ENCODE measurements around the gene EPB41L4B. TPM values are rescaled to one million over a fixed set of nuclear protein-coding genes. Genes with fewer than 3 reads are reported as not detected.

EPB41L4B gene
- total RNA-seq, 1 donor from 2014 or later = 9.9 TPM

DNA sequence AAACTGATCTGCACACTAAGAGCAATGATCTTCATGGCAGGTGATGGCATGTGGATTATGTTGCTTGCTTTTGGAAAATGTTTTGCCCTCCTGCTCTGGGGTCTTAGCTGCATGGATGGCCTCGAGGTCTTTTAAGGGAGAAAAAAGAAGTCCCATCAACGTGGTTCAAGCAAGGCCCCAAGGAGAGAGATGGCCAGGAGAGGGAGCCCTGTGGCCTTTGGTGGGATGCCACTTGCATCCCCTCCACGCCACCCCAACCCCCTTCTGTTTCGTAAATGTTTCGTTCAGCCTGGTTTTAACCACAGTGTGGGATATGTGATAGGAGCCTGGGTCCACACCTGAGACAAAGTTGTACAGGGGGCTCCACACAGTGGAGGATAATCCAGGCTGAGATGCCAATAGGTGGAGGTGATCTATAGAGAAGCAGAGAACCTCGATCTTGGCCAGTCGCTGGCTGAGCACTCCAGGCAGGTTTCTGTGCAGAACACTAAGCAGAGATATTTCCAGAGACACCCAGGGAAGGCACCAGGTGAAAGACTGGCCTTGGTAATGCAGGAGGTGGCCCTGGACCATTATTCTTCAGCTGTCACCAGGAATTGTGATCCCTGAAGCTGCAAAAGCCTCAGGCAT lies 128.0 kb downstream of the EPB41L4B start:
- DNase-seq = no peak
- intact Hi-C loops (cut with DNase I) = no loop called here

DNA sequence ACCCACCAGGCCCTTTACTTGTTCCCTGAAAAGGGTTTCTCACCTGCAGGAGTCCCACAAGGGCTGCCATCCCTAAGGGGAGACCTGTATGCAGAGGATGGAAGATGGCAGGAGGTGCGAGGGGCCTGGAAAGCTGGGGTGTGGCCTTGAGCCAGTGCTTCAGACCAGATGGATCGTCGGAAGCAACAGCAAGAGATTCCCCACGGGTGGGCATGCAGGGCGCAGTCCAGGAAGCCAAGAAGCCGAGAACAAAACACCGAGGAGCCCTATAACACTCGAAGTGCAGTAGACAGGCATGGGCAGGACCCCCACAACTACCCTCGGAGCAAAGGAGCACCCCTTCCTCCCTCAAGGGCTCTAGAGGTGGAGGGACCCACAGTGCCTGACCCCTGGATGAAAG lies 129.1 kb downstream of the EPB41L4B start:
- ATAC-seq (ENCODE audit: poor library complexity) = no peak
- intact Hi-C loops (cut with DNase I) = no loop called here
- no peak for DNase-seq

More for the DNA sequence above, 128.0 kb downstream of the EPB41L4B start:
- peak; percentile 62 for ATAC-seq (ENCODE audit: poor library complexity)

DNA sequence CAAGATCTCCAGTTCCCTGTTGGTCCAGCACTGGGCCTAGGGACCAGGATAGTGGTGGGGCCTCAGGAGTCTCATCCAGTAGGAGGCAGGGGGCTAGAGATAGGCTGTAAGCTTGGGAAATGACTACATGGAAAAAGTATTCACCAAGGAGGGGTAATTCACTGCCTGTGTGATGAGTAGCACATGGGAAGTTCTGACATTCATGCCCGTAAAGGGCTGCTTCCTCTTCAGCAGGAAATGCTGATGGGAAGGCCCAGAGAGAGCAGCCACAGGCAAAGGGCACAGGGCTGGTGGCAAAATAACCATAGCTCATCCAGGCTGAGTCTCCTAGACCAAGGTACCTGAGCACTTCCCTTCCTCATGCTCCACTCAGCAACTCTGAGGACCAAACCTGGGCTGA lies 130.7 kb downstream of the EPB41L4B start:
- no peak for ATAC-seq (ENCODE audit: poor library complexity)
- intact Hi-C loops (cut with DNase I) = no loop called here
- DNase-seq = no peak

DNA sequence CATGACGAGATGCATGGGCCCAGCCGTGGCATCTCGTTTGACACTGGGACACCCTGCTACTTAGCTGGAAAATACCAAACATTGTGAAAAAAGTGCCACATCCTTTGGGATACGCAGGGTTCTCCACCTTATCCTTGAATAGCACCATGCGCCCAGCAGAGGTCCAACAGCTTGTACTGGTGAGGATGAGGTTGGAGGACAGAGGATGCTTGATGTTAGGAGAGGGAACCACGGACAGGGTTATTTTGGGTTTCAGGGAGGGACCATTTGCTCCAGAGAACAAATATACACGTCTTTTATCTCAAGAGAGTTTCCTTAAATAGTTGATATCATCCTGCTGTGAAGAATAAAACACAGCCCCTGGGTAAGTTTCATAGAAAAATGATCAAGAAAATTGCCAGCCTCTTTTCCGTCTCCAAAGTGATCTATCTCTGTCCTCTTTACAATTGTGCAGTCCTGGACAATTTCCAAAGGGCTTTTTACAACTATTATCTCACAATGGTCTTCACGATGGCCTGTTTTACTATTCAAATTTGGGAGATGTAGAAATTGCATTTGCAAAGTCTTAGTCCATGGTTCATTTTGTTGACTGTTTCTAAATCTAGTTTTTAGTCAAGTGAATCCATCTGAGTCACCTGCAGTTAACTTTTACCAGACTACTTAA lies 133.9 kb downstream of the EPB41L4B start:
- DNase-seq = no peak
- intact Hi-C loops (cut with DNase I) = loop anchor here (10.0 kb wide), 1 partner anchor 138 kb away; the partner anchor contains the start of gene EPB41L4B
- no peak for ATAC-seq (ENCODE audit: poor library complexity)

GRCh38 chr9:109182940-109183798 lies 137.7 kb downstream of the EPB41L4B start:
- ATAC-seq (ENCODE audit: poor library complexity) = peak; percentile 63
- DNase-seq = no peak
- intact Hi-C loops (cut with DNase I) = loop anchor here (10.0 kb wide), 1 partner anchor 142 kb away; the partner anchor contains the start of gene EPB41L4B

DNA sequence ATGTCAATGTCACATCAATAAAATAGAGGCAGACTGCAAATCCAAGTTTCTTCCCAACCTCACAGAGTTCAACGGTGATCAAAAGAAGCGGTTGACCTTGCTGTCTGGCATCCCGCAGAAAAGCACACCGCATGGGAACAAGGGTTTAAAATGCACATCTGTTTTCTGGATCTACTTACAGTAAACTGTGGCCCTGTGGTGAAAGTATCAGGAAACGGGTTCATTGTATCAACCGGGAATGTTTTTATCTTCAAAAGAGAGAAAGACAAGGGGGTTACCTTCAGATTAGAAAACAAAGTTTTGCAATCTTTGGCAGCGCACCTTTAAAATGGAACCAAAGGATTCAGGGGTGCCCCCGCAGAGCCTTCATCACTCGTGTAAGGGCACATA lies 138.3 kb downstream of the EPB41L4B start:
- ATAC-seq (ENCODE audit: poor library complexity) (no peak), DNase-seq (no peak)
- intact Hi-C loops (cut with DNase I) = loop anchor here (10.0 kb wide), 1 partner anchor 142 kb away; the partner anchor contains the start of gene EPB41L4B

GRCh38 chr9:109181284-109181683 lies 139.6 kb downstream of the EPB41L4B start:
- intact Hi-C loops (cut with DNase I) = loop anchor here (10.0 kb wide), 1 partner anchor 144 kb away; the partner anchor contains the start of gene EPB41L4B
- no peak for DNase-seq
- no peak for ATAC-seq (ENCODE audit: poor library complexity)

GRCh38 chr9:109179801-109180523 lies 140.9 kb downstream of the EPB41L4B start:
- ATAC-seq (ENCODE audit: poor library complexity) (peak; percentile 52), DNase-seq (peak; percentile 60)
- intact Hi-C loops (cut with DNase I) = loop anchor here (10.0 kb wide), 1 partner anchor 145 kb away; the partner anchor contains the start of gene EPB41L4B

DNA sequence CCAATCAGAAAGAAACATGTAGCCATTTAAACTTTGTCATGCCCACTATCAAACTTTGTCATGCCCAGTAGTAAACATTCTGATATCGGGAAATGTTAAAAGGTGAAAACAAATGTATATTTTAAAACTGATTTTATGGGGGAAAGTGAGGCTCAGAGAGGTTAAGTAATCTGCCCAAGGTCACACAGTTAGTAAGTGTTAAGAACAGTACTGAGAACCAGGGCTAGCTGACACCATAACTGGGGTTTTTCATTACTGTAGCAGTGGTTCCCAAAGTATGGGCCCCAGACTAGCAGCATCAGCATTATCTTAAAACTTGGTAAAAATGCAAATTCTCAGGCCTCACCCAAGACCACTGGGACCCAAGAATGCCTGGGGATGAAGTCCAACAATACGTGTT lies 143.9 kb downstream of the EPB41L4B start:
- no peak for DNase-seq
- ATAC-seq (ENCODE audit: poor library complexity) = no peak
- intact Hi-C loops (cut with DNase I) = no loop called here

DNA sequence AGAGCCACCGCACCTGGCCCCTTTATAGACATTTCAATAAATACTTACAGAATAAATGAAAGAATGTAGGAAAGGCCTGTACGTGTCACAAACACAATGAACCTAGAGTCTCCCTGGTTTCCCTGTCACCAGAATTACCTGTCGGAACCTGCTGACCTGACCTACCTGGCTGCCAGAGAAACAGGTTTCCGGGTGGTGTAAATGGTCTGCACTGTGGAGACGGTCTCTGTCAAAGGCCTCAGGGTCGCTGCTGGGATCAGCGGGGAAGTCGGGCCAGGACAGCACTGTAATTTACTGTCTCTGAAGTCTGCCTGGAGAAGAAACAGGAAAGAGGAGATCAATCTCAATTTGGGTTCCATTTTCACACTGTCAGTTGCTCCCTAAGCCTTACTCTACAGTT lies 144.5 kb downstream of the EPB41L4B start:
- DNase-seq (no peak), ATAC-seq (ENCODE audit: poor library complexity) (no peak)
- intact Hi-C loops (cut with DNase I) = no loop called here

DNA sequence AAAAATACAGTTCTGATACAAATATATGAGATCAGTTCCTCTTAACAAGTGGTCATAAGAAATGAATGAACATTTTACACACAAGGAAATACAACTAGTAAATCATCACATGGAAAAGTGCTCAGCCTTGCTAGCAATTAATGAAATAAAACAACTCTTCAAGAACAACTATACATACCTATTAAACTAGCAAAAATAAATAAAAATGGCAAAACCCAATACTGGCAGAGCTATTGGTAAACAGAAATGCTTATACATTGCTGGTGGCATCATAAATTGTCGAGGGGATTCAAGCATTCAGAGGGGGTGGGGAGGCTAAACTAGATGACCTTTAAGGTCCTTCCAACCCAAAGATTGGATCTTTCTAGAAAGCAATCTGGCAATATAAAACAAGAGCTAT lies 147.9 kb downstream of the EPB41L4B start:
- intact Hi-C loops (cut with DNase I) = no loop called here
- ATAC-seq (ENCODE audit: poor library complexity) (no peak), DNase-seq (no peak)

GRCh38 chr9:109171926-109172325 lies 148.9 kb downstream of the EPB41L4B start:
- no peak for ATAC-seq (ENCODE audit: poor library complexity)
- DNase-seq = no peak
- intact Hi-C loops (cut with DNase I) = no loop called here

DNA sequence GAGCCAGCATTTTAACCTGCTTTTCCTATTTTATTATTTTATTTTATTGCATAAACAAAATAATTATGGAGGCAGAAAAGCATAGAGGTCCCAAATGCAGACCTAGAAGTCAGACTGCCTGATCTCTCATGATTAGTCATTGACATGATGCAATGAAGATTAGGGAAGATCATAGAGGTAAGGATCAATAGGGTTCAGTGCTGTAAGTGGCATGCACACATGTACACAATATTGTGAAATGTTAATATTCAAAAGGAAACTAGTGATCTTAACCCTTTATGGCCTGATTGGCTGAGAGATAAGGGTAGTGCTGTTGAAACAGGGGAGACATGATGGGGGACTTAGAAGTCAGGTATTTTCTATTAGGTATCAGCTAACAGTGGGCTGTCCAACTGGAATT lies 152.7 kb downstream of the EPB41L4B start:
- ATAC-seq (ENCODE audit: poor library complexity) (no peak), DNase-seq (no peak)
- intact Hi-C loops (cut with DNase I) = no loop called here

DNA sequence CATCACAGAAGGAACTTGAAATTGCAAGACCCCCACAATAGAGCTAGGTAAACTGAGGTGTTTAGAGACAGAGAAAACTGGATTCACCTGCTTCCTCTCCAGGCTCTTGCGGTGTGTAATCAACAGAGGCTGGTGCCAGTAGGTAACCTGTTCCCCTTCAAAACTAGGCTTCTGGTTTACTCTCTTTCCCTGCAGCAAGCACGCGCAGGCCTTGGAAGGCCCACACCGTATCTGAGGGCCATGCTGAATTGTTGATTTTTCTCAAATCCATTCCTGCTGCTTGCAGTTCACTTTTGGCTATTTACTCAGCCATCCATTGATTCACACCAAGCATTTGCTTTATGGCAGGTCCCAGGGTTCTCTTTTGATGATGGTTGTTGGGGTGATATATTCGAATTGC lies 153.1 kb downstream of the EPB41L4B start:
- intact Hi-C loops (cut with DNase I) = no loop called here
- no peak for DNase-seq
- no peak for ATAC-seq (ENCODE audit: poor library complexity)

GRCh38 chr9:109166771-109167601 lies 153.9 kb downstream of the EPB41L4B start, which contains the start of gene FRRS1L:
Gene FRRS1L (minus strand): TSS chr9:109167249. CDS start chr9:109167138, 111 bp downstream.
- no peak for DNase-seq
- intact Hi-C loops (cut with DNase I) = no loop called here
- no peak for ATAC-seq (ENCODE audit: poor library complexity)

DNA sequence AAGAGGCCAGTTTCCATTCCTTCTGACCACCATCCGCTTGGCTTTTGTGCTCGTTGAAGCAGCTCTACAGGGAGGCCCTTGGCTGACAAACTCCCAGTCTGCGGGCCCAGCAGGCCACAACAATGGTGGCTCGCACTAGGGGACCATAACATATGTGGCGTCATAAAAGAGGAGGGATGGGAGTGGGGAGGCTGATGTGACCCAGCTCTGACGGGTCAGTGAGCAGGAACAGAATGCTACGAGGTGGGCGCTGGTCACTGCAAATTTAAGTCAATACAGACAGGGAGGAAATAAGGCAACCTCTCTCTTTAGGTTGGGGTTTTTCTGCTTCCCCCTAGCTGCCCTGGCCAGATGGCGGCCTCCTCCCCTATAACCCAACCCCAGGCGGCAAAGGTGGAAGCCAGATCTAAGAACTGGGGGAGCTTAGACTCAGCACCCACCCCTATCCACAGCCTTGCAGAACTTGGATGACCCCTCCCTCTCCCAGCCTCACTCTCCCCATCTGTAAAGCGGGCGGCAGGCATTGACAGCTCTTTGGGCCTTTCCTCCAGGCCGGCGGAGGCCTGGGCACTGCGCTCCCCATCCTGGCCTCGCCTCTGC lies 154.6 kb downstream of the EPB41L4B start:
- intact Hi-C loops (cut with DNase I) = no loop called here
- no peak for DNase-seq
- ATAC-seq (ENCODE audit: poor library complexity) = no peak

DNA sequence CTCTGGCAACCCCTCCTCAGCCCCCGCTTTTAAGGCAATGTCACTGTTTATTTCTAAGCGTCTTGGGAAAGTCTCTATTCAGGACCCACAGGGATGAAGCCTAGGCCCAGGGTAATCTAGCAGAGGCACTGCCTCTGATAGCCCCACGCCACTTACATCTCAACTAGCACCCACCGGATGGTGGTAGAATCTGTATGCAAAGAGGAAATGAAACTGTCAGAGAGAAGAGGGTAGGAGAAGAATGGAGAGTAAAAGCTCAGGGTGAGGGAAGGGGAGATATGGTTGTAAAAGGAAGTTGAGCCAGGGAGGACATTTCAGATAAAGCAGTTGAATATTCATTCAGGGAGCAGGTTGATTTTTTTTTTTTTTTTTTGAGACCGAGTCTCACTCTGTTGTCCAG lies 156.8 kb downstream of the EPB41L4B start:
- DNase-seq (no peak), ATAC-seq (ENCODE audit: poor library complexity) (no peak)

More for the DNA sequence above, 156.8 kb downstream of the EPB41L4B start:
- intact Hi-C loops (cut with DNase I) = no loop called here

Measured in Right ventricle myocardium superior (tissue), 1 donor.